ENCODE measurements around the gene EPHB6. TPM values are rescaled to one million over a fixed set of nuclear protein-coding genes. Genes with fewer than 3 reads are reported as not detected.

Gene EPHB6
- total RNA-seq, 2 donors from 2014 or later: 33.2 to 36.9 TPM

- peaks cover 6% of the 10 kb centered on the region for H3K4me1 ChIP-seq (ENCODE audit: control insufficient read depth, insufficient read depth, low read length)
- H3K36me3 ChIP-seq (ENCODE audit: control insufficient read depth, insufficient read depth, low read length): no peaks in the 10 kb centered on the region
- DNase-seq: no peak
- H3K4me3 ChIP-seq (ENCODE audit: low read length): no peak overlapping the region
- Mint-ChIP-seq H3K36me3 (ENCODE audit: low read depth) (no peaks in the 10 kb centered on the region), H3K4me1 (peaks cover 6% of the 10 kb centered on the region), H3K27ac (no peak overlapping the region), H3K4me3 (no peak overlapping the region), H3K27me3 (ENCODE audit: insufficient read depth) (peaks cover 63% of the 10 kb centered on the region), H3K9me3 (no peaks in the 10 kb centered on the region)
- 100% methylated on average over 1 of the region's 1 CpG; no CpG with 5 or more reads in 1 of the 2 experiments for WGBS, 2 experiments (ENCODE audit: insufficient coverage in 1 of 2, insufficient read length in 1 of 2)
- H3K27ac ChIP-seq (ENCODE audit: low read depth, low read length): no peak overlapping the region
- peaks cover 3% of the 10 kb centered on the region for H3K27me3 ChIP-seq (ENCODE audit: control insufficient read depth, insufficient read depth, low read length, poor library complexity, severe bottlenecking)
- no peak for TF ChIP-seq CTCF (conservative IDR thresholded peaks at IDR 0.05)
- no peaks in the 10 kb centered on the region for H3K9me3 ChIP-seq (ENCODE audit: control insufficient read depth, low read length)
- no peak overlapping the region for H3K9ac ChIP-seq (ENCODE audit: extremely low read depth, low read length, poor library complexity, severe bottlenecking)
These were observed 47.9 kb upstream of the EPHB6 start for GRCh38 chr7:142806957-142807356.

DNA sequence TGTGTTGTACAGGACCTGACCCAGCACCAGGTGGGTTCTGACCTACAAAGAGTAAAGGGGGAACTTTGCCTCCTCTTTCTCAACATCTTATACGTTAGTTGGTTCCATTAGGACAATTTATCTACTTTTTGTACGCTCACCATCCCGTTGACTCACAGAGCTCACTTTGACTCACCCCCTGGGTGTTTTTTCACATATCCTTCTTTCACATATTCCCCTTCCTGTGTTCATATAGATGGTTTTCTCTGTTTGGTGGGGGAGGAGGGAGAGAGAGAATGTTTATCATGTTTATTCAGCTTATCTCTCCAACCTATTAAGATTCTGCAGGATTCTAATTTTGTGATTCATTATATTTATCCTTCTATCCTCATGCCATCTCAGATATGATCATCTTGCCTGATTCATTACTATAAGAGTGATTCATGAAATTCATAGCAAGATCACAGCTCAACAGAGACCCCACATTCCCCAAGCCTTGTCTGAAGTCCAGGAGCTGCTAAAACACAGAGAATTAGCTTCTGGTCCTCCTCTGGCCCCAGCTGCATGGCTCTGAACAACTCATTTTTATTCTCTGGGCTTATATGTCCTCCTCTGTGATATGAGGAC, 46.9 kb upstream of the EPHB6 start:
- H3K27ac ChIP-seq (ENCODE audit: low read depth, low read length): no peak overlapping the region
- H3K4me3 Mint-ChIP-seq: no peak overlapping the region
- no peaks in the 10 kb centered on the region for H3K9me3 Mint-ChIP-seq
- H3K4me3 ChIP-seq (ENCODE audit: low read length): no peak overlapping the region
- DNase-seq: no peak
- peaks cover 12% of the 10 kb centered on the region for H3K4me1 ChIP-seq (ENCODE audit: control insufficient read depth, insufficient read depth, low read length)
- H3K27me3 ChIP-seq (ENCODE audit: control insufficient read depth, insufficient read depth, low read length, poor library complexity, severe bottlenecking): no peaks in the 10 kb centered on the region
- WGBS, 2 experiments (ENCODE audit: insufficient coverage in 1 of 2, insufficient read length in 1 of 2): 91% methylated on average over 3 of the region's 3 CpGs; no CpG with 5 or more reads in 1 of the 2 experiments
- no peak overlapping the region for H3K9ac ChIP-seq (ENCODE audit: extremely low read depth, low read length, poor library complexity, severe bottlenecking)
- no peaks in the 10 kb centered on the region for H3K36me3 ChIP-seq (ENCODE audit: control insufficient read depth, insufficient read depth, low read length)
- no peak overlapping the region for H3K27ac Mint-ChIP-seq
- peaks cover 55% of the 10 kb centered on the region for H3K27me3 Mint-ChIP-seq (ENCODE audit: insufficient read depth)
- no peak for TF ChIP-seq CTCF (conservative IDR thresholded peaks at IDR 0.05)
- no peaks in the 10 kb centered on the region for H3K36me3 Mint-ChIP-seq (ENCODE audit: low read depth)
- peaks cover 16% of the 10 kb centered on the region for H3K4me1 Mint-ChIP-seq
- H3K9me3 ChIP-seq (ENCODE audit: control insufficient read depth, low read length): no peaks in the 10 kb centered on the region

DNA sequence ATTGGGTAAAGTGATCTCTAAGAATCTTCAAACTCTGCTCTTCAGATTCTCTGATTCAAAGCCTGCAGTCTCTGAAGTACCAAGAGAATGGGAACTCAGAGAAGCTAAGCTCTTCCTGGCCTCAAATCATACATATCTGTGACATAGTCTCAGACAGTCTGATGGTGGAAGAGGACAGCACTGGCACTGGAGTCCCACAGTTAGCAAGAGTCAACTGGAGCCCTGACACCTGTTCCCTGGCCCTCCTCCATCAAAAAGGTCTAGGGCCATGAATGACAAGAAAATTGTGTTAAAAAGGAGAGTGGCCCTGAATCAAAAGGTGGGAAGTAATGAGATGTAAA, 46.4 kb upstream of the EPHB6 start:
- no peak overlapping the region for H3K9ac ChIP-seq (ENCODE audit: extremely low read depth, low read length, poor library complexity, severe bottlenecking)
- no peak overlapping the region for H3K27ac Mint-ChIP-seq
- H3K27me3 Mint-ChIP-seq (ENCODE audit: insufficient read depth): peaks cover 51% of the 10 kb centered on the region

More for the DNA sequence above, 46.4 kb upstream of the EPHB6 start:
- no peaks in the 10 kb centered on the region for H3K36me3 ChIP-seq (ENCODE audit: control insufficient read depth, insufficient read depth, low read length)
- no peak overlapping the region for H3K27ac ChIP-seq (ENCODE audit: low read depth, low read length)
- no peaks in the 10 kb centered on the region for H3K36me3 Mint-ChIP-seq (ENCODE audit: low read depth)
- no peak for TF ChIP-seq CTCF (conservative IDR thresholded peaks at IDR 0.05)
- DNase-seq: peak; percentile 31
- H3K4me3 Mint-ChIP-seq: no peak overlapping the region
- H3K4me1 Mint-ChIP-seq: peaks cover 21% of the 10 kb centered on the region
- H3K4me3 ChIP-seq (ENCODE audit: low read length): no peak overlapping the region
- H3K9me3 Mint-ChIP-seq: no peaks in the 10 kb centered on the region
- H3K27me3 ChIP-seq (ENCODE audit: control insufficient read depth, insufficient read depth, low read length, poor library complexity, severe bottlenecking): no peaks in the 10 kb centered on the region
- no peaks in the 10 kb centered on the region for H3K9me3 ChIP-seq (ENCODE audit: control insufficient read depth, low read length)
- H3K4me1 ChIP-seq (ENCODE audit: control insufficient read depth, insufficient read depth, low read length): peaks cover 12% of the 10 kb centered on the region

Measured in endodermal cell (in vitro differentiated cells).